A673 (cell line): ENCODE results near the gene HDAC3. TPM values are rescaled to one million over a fixed set of nuclear protein-coding genes. Genes with fewer than 3 reads are reported as not detected.

ENCODE experiments used
- BruUV-seq: library from RNA; stranded (reverse); fragments of 400-500 nt; replicated peaks from 2 replicates; lab custom pipeline; 2021; lab: Mats Ljungman, UMichigan
- CTCF ChIA-PET: fragments of 300-600 bp; sonication (Branson Sonifier 250); formaldehyde crosslinking; loops from one replicate; lab custom pipeline; 2022; ENCODE audit warnings: antibody characterized with exemption; lab: Charles Lee
- POLR2A ChIA-PET: fragments of 300-600 bp; sonication (Branson Sonifier 250); formaldehyde crosslinking; loops from one replicate; lab custom pipeline; 2022; ENCODE audit warnings: antibody characterized with exemption; ENCODE audit not compliant: low non-redundant PET; lab: Charles Lee
- DNase-seq: peaks from one replicate; pipeline ENCODE4 v3.0.0-alpha.2; 2015; ENCODE audit warnings: low spot score
- H3K27ac ChIP-seq: fragments of 200-600 bp; sonication (generic); 2 replicates; pipeline ENCODE4 v1.5.1; 2016; ENCODE audit warnings: mixed run types, low read depth, mild to moderate bottlenecking, mixed read lengths, antibody characterized with exemption, low read length; ENCODE audit not compliant: poor library complexity, severe bottlenecking
- H3K27me3 ChIP-seq: fragments of 200-600 bp; sonication (generic); replicated peaks from 2 replicates; pipeline ENCODE4 v1.6.1; 2017; ENCODE audit warnings: mixed run types, low read depth, mild to moderate bottlenecking, mixed read lengths, antibody characterized with exemption, low read length; ENCODE audit not compliant: insufficient read depth, poor library complexity
- H3K36me3 ChIP-seq: fragments of 200-600 bp; sonication (generic); 2 replicates; pipeline ENCODE4 v1.6.1; 2016; ENCODE audit warnings: mixed run types, mild to moderate bottlenecking, mixed read lengths, antibody characterized with exemption, low read length; ENCODE audit not compliant: insufficient read depth, poor library complexity, severe bottlenecking
- H3K4me1 ChIP-seq: fragments of 200-600 bp; sonication (generic); 2 replicates; pipeline ENCODE4 v1.6.1; 2017; ENCODE audit warnings: mixed run types, mild to moderate bottlenecking, mixed read lengths, antibody characterized with exemption, low read length; ENCODE audit not compliant: insufficient read depth, poor library complexity, severe bottlenecking
- H3K4me3 ChIP-seq: fragments of 200-600 bp; sonication (generic); 2 replicates; pipeline ENCODE4 v1.5.1; 2016; ENCODE audit warnings: low read depth, mixed run types, mild to moderate bottlenecking, mixed read lengths, low read length; ENCODE audit not compliant: poor library complexity, severe bottlenecking
- H3K9me3 ChIP-seq: fragments of 200-600 bp; sonication (generic); 2 replicates; pipeline ENCODE4 v1.6.1; 2016; ENCODE audit warnings: mixed run types, low read depth, mild to moderate bottlenecking, mixed read lengths, antibody characterized with exemption, low read length; ENCODE audit not compliant: poor library complexity, severe bottlenecking
- CTCF ChIP-seq: fragments of 300-800, 200-600 bp; sonication (generic); conservative IDR thresholded peaks from 2 replicates; pipeline ENCODE4 v1.5.1; 2017; ENCODE audit warnings: low read depth, mild to moderate bottlenecking, antibody characterized with exemption, low read length, moderate library complexity, mixed read lengths
- EZH2 ChIP-seq: fragments of 200-600 bp; sonication (generic); IDR thresholded peaks from 2 replicates; pipeline ENCODE4 v1.6.1; 2017; ENCODE audit warnings: borderline replicate concordance, low read depth, mild to moderate bottlenecking, mixed read lengths, antibody characterized with exemption, low read length; ENCODE audit not compliant: poor library complexity, severe bottlenecking
- intact Hi-C: fragments of 100-400 bp; cut with micrococcal nuclease; formaldehyde crosslinking; loops from one replicate; pipeline ENCODE4 v1.10.0; 2022; ENCODE audit not compliant: unreplicated experiment
- total RNA-seq: library from RNA; stranded (reverse); gene quantifications from 2 replicates; pipeline ENCODE4 v1.2.3, GENCODE V29; 2021

HDAC3 gene
- total RNA-seq, 1 experiment from 2014 or later = 93.1 TPM

- H3K4me1 ChIP-seq = peaks cover 13% of the 10 kb centered on the region
- no TSS peak for BruUV-seq
- H3K27me3 ChIP-seq = no peaks in the 10 kb centered on the region
- intact Hi-C loops = loop anchor here (5.0 kb wide), 1 partner anchor 473 kb away; no protein-coding TSS in a partner anchor
- no peaks in the 10 kb centered on the region for H3K9me3 ChIP-seq
- H3K4me3 ChIP-seq = no peak overlapping the region
- CTCF ChIA-PET = interaction anchor here (0.7 to 1.5 kb wide), 4 partner anchors 22 to 292 kb away, joined by 3 to 4 read pairs (median 4); no protein-coding TSS in a partner anchor
- POLR2A ChIA-PET = no interaction called here
- TF ChIP-seq CTCF (0 out of 2 replicates have a peak, but pooled peaks have one; percentile 21), EZH2 (no peak)
- H3K36me3 ChIP-seq = no peaks in the 10 kb centered on the region
- H3K27ac ChIP-seq = no peak overlapping the region
- no peak for DNase-seq
Measured at GRCh38 chr5:141669520-141669919, 32.9 kb upstream of the HDAC3 start.

- TF ChIP-seq CTCF = no peak
- TF ChIP-seq EZH2 = no peak
- Histone ChIP-seq H3K27me3 (no peaks in the 10 kb centered on the region), H3K4me3 (no peak overlapping the region), H3K4me1 (peaks cover 13% of the 10 kb centered on the region), H3K36me3 (no peaks in the 10 kb centered on the region), H3K9me3 (no peaks in the 10 kb centered on the region), H3K27ac (no peak overlapping the region)
- intact Hi-C loops = loop anchor here (5.0 kb wide), 1 partner anchor 474 kb away; no protein-coding TSS in a partner anchor
- no peak for DNase-seq
- ChIA-PET CTCF (interaction anchor here (0.7 to 1.5 kb wide), 3 partner anchors 78 to 292 kb away, joined by 3 to 4 read pairs (median 4); no protein-coding TSS in a partner anchor), POLR2A (no interaction called here)
- BruUV-seq = no TSS peak
Measured at GRCh38 chr5:141668601-141669265, 32.1 kb upstream of the HDAC3 start.

GRCh38 chr5:141665995-141666940 is 29.6 kb upstream of the HDAC3 start:
- no TSS peak for BruUV-seq
- Histone ChIP-seq H3K4me1 (peaks cover 3% of the 10 kb centered on the region), H3K36me3 (no peaks in the 10 kb centered on the region), H3K27me3 (no peaks in the 10 kb centered on the region), H3K9me3 (no peaks in the 10 kb centered on the region), H3K4me3 (no peak overlapping the region), H3K27ac (no peak overlapping the region)
- intact Hi-C loops = loop anchor here (2.0 to 5.0 kb wide), 2 partner anchors 295 to 476 kb away; no protein-coding TSS in a partner anchor
- ChIA-PET POLR2A (no interaction called here), CTCF (no interaction called here)
- DNase-seq = no peak
- TF ChIP-seq EZH2 (no peak), CTCF (no peak)
